HepG2 (cell line): ENCODE measurements around the gene WNT10A. TPM values are rescaled to one million over a fixed set of nuclear protein-coding genes. Genes with fewer than 3 reads are reported as not detected.

ENCODE experiments used
- ATAC-seq: fragments of 200-7000 bp; cut with Tn5 transposase; 3 replicates; pipeline ENCODE4 v1.9.1; 2020; ENCODE audit warnings: mild to moderate bottlenecking, moderate library complexity
- BruUV-seq: library from RNA; stranded (reverse); fragments of 400-500 nt; replicated peaks from 2 replicates; lab custom pipeline; 2021; lab: Mats Ljungman, UMichigan
- CTCF ChIA-PET: fragments of 300-600 bp; formaldehyde crosslinking; extraction: SDS; loops from one replicate; lab custom pipeline; 2021; ENCODE audit warnings: low total read pairs, inconsistent platforms, low intra/inter-chr PET ratio; lab: Yijun Ruan, JAX
- POLR2A ChIA-PET: fragments of 350-600 bp; sonication (Branson Sonifier 250); formaldehyde crosslinking; loops from one replicate; lab custom pipeline; 2020; ENCODE audit warnings: antibody characterized with exemption, inconsistent platforms; lab: Yijun Ruan, JAX
- DNase-seq: peaks from one replicate; pipeline ENCODE4 v3.0.0-alpha.2; 2015; ENCODE audit warnings: low spot score
- FAIRE-seq: peaks from 3 replicates; lab custom pipeline; 2011; peaks lifted over from hg19 to GRCh38; lab: Jason Lieb, UNC
- H2AFZ ChIP-seq: one replicate; pipeline ENCODE4 v1.6.1; 2011; ENCODE audit warnings: low read length, inconsistent platforms
- H3K27ac ChIP-seq: fragments of 300-600 bp; 3 replicates; pipeline ENCODE4 v1.8.0; 2011; ENCODE audit warnings: mixed run types, mild to moderate bottlenecking, mixed read lengths, low read length, inconsistent platforms; ENCODE audit not compliant: insufficient read depth; ENCODE audit errors: extremely low read length
- H3K27me3 ChIP-seq, 2 experiments: fragments of 200-600 bp in 1 of 2; 2 replicates in 1 of 2; 3 replicates in 1 of 2; pipeline versions ENCODE4 v1.6.0 to v1.8.0; 2011; ENCODE audit warnings: low read length in 2 of 2, mild to moderate bottlenecking in 2 of 2, moderate library complexity in 2 of 2, inconsistent platforms in 1 of 2; ENCODE audit not compliant: insufficient read depth in 2 of 2, control insufficient read depth in 1 of 2
- H3K36me3 ChIP-seq, 2 experiments: fragments of 200-600 bp in 1 of 2; replicated peaks in 1 of 2; 2 replicates in 1 of 2; 3 replicates in 1 of 2; pipeline versions ENCODE4 v1.5.1 to v1.8.0; 2011; ENCODE audit warnings: low read length in 2 of 2, inconsistent platforms in 1 of 2; ENCODE audit not compliant: insufficient read depth in 2 of 2, control insufficient read depth in 1 of 2
- H3K4me1 ChIP-seq: 2 replicates; pipeline ENCODE4 v1.5.1; 2012; ENCODE audit warnings: low read length, inconsistent platforms; ENCODE audit not compliant: insufficient read depth
- H3K4me2 ChIP-seq: 2 replicates; pipeline ENCODE4 v1.6.0; 2011; ENCODE audit warnings: low read depth, low read length, inconsistent platforms
- H3K4me3 ChIP-seq, 3 experiments: fragments of 200-600 bp in 1 of 3; sonication (generic), shearing (Covaris generic) in 1 of 3; replicated peaks in 1 of 3; 2 replicates each; pipeline ENCODE4 v1.5.1; 2011 to 2016; ENCODE audit warnings: low read length in 3 of 3, inconsistent platforms in 2 of 3, low read depth in 2 of 3, mild to moderate bottlenecking in 2 of 3, control low read depth in 1 of 3, mixed read lengths in 1 of 3; ENCODE audit not compliant: insufficient read depth in 1 of 3
- H3K79me2 ChIP-seq: one replicate; pipeline ENCODE4 v1.6.1; 2011; ENCODE audit warnings: low read length, inconsistent platforms; ENCODE audit not compliant: insufficient read depth
- H3K9ac ChIP-seq: 2 replicates; pipeline ENCODE4 v1.6.0; 2011; ENCODE audit warnings: mild to moderate bottlenecking, low read depth, low read length, inconsistent platforms; ENCODE audit not compliant: insufficient read depth
- H3K9me3 ChIP-seq: 2 replicates; pipeline ENCODE4 v1.5.1; 2012; ENCODE audit warnings: mild to moderate bottlenecking, low read length
- H4K20me1 ChIP-seq: 2 replicates; pipeline ENCODE4 v1.6.0; 2011; ENCODE audit warnings: inconsistent platforms, mild to moderate bottlenecking, low read length, moderate library complexity; ENCODE audit not compliant: insufficient read depth
- ASH2L ChIP-seq: fragments of 300-600, 200-600 bp; sonication (generic); IDR thresholded peaks from 2 replicates; pipeline ENCODE4 v1.7.0; 2017; ENCODE audit warnings: low read depth, mild to moderate bottlenecking, moderate library complexity, mixed read lengths, low read length; ENCODE audit not compliant: insufficient read length
- DR1 ChIP-seq: sonication (generic); formaldehyde crosslinking; IDR thresholded peaks from 2 replicates; pipeline ENCODE4 v1.8.0; 2021; ENCODE audit warnings: mild to moderate bottlenecking, missing genetic modification reagents, inconsistent platforms
- ETS1 ChIP-seq: sonication (generic); formaldehyde crosslinking; IDR thresholded peaks from 2 replicates; pipeline ENCODE4 v1.4.0; 2020; ENCODE audit warnings: missing genetic modification reagents
- FOXO1 ChIP-seq: sonication (generic); formaldehyde crosslinking; IDR thresholded peaks from 2 replicates; pipeline ENCODE4 v1.4.0; 2020; ENCODE audit warnings: missing genetic modification reagents
- HES4 ChIP-seq: sonication (generic); formaldehyde crosslinking; IDR thresholded peaks from 2 replicates; pipeline ENCODE4 v1.9.0; 2021; ENCODE audit warnings: mild to moderate bottlenecking, missing genetic modification reagents, borderline replicate concordance
- HNRNPH1 ChIP-seq: fragments of 200-400 bp; formaldehyde crosslinking; optimal IDR thresholded peaks from 2 replicates; pipeline ENCODE3; 2017; ENCODE audit warnings: mild to moderate bottlenecking, low read depth, low read length
- JARID2 ChIP-seq: sonication (generic); formaldehyde crosslinking; IDR thresholded peaks from 2 replicates; pipeline ENCODE4 v1.8.1; 2023; ENCODE audit warnings: missing genetic modification reagents, inconsistent platforms; ENCODE audit not compliant: insufficient replicate concordance
- MAFG ChIP-seq: sonication (generic); formaldehyde crosslinking; IDR thresholded peaks from 2 replicates; pipeline ENCODE4 v1.5.1; 2020; ENCODE audit warnings: mild to moderate bottlenecking, missing genetic modification reagents
- POLR2A ChIP-seq, 2 experiments: IDR thresholded peaks; 2 replicates each; pipeline ENCODE4 v1.6.1; 2011; ENCODE audit warnings: low read depth in 2 of 2, low read length in 2 of 2, mild to moderate bottlenecking in 1 of 2, moderate library complexity in 1 of 2; ENCODE audit not compliant: insufficient read depth in 1 of 2
- RBM22 ChIP-seq: fragments of 200-400 bp; formaldehyde crosslinking; optimal IDR thresholded peaks from 2 replicates; pipeline ENCODE3; 2017; ENCODE audit warnings: mild to moderate bottlenecking, low read length, moderate library complexity
- SKI ChIP-seq: fragments of 450-650 bp; IDR thresholded peaks from one replicate; pipeline ENCODE4 v1.6.1; 2018; ENCODE audit warnings: mild to moderate bottlenecking; ENCODE audit not compliant: partially characterized antibody
- TEAD2 ChIP-seq: sonication (generic); formaldehyde crosslinking; IDR thresholded peaks from 2 replicates; pipeline ENCODE4 v1.9.0; 2021; ENCODE audit warnings: missing genetic modification reagents
- ZNF280B ChIP-seq: sonication (generic); formaldehyde crosslinking; IDR thresholded peaks from 2 replicates; pipeline ENCODE4 v1.5.0; 2020; ENCODE audit warnings: missing genetic modification reagents, mild to moderate bottlenecking, borderline replicate concordance
- ZNF431 ChIP-seq: sonication (generic); formaldehyde crosslinking; IDR thresholded peaks from 2 replicates; pipeline ENCODE4 v1.9.0; 2022; ENCODE audit warnings: missing genetic modification reagents, low read depth, mild to moderate bottlenecking, borderline replicate concordance
- ZNF883 ChIP-seq: sonication (generic); formaldehyde crosslinking; IDR thresholded peaks from 2 replicates; pipeline ENCODE4 v1.5.1; 2020; ENCODE audit warnings: mild to moderate bottlenecking, missing genetic modification reagents; ENCODE audit errors: not compliant biosample characterization
- ZSCAN12 ChIP-seq: sonication (generic); formaldehyde crosslinking; IDR thresholded peaks from 2 replicates; pipeline ENCODE4 v1.9.0; 2021; ENCODE audit warnings: mild to moderate bottlenecking, missing genetic modification reagents
- WGBS: methylation state at CpG from one replicate; pipeline ENCODE4 v1.1.6; 2017; ENCODE audit warnings: low lambda C conversion rate; 5-methylcytosine and 5-hydroxymethylcytosine counted together
- in situ Hi-C: cut with HindIII; loops from 2 replicates; pipeline ENCODE4 v1.10.0; 2017; ENCODE audit warnings: low pct_unique_long_range_greater_than_20kb; ENCODE audit not compliant: extremely low pct_ligation_motif_present
- intact Hi-C: fragments of 100-400 bp; cut with micrococcal nuclease; formaldehyde crosslinking; loops from one replicate; pipeline ENCODE4 v1.10.0; 2022; ENCODE audit not compliant: unreplicated experiment
- polyA plus RNA-seq, 8 experiments: library from polyadenylated mRNA; depleted of rRNA in 3 of 8; stranded (reverse) in 7 of 8; unstranded in 1 of 8; fragments of >200 nt; fragmentation: Illumina TruSeq in 4 of 8; extraction: Trizol in 4 of 8; gene quantifications; 2 replicates each; pipeline versions ENCODE4 v1.2.1 to v1.2.3, GENCODE V29; 2011 to 2016; ENCODE audit warnings: low read depth in 4 of 8, missing spikeins in 1 of 8, mixed read lengths in 1 of 8; ENCODE audit not compliant: insufficient read depth in 1 of 8
- total RNA-seq, 5 experiments: library from RNA; depleted of rRNA; stranded (reverse); fragments of >200 nt; fragmentation: Illumina TruSeq; extraction: Trizol; gene quantifications; 2 replicates each; pipeline ENCODE4 v1.2.3, GENCODE V29; 2016; ENCODE audit warnings: low read depth in 1 of 5

Gene WNT10A
- total and polyA plus RNA-seq, 2 of the 13 experiments (the other 11 are each of a cell fraction or from before 2014, with no cell fraction given) = 0.03 TPM; not detected in 1

GRCh38 chr2:218885981-218886947, 5.6 kb downstream of the WNT10A start:
- in situ Hi-C loops = no loop called here
- no peaks in the 10 kb centered on the region for H3K79me2 ChIP-seq
- peaks cover 25 to 84% of the 10 kb centered on the region in 2 experiments for H3K27me3 ChIP-seq
- POLR2A ChIA-PET = no interaction called here
- no peaks in the 10 kb centered on the region for H3K36me3 ChIP-seq
- no TSS peak for BruUV-seq
- no peak overlapping the region for H2AFZ ChIP-seq
- H3K9me3 ChIP-seq = no peaks in the 10 kb centered on the region
- no peak for ATAC-seq
- no peak overlapping the region for H3K9ac ChIP-seq
- no peak overlapping the region for H3K4me3 ChIP-seq
- TF ChIP-seq POLR2A (IDR thresholded peaks at IDR 0.05; ENCODE audit: insufficient read depth in 1 of 2, low read depth in 2 of 2, low read length in 2 of 2) (no peak), JARID2 (CRISPR knock-in tag) (no peak), FOXO1 (no peak), ZNF431 (CRISPR knock-in tag) (no peak), SKI (no peak)
- no peak overlapping the region for H3K4me2 ChIP-seq
- 20% methylated on average over 12 of the region's 12 CpGs for WGBS
- no peak for FAIRE-seq
- H3K27ac ChIP-seq = no peak overlapping the region
- CTCF ChIA-PET = no interaction called here
- intact Hi-C loops = no loop called here
- no peak for DNase-seq
- peaks cover 5% of the 10 kb centered on the region for H3K4me1 ChIP-seq
- H4K20me1 ChIP-seq = peaks cover 4% of the 10 kb centered on the region; the same call in 1 of the 2 replicates

GRCh38 chr2:218887079-218887478, 6.4 kb downstream of the WNT10A start:
- H2AFZ ChIP-seq = no peak overlapping the region
- ATAC-seq (no peak), DNase-seq (no peak), FAIRE-seq (no peak)
- H3K27me3 ChIP-seq = peaks cover 23 to 84% of the 10 kb centered on the region in 2 experiments
- H3K4me3 ChIP-seq = no peak overlapping the region
- H4K20me1 ChIP-seq = peaks cover 4% of the 10 kb centered on the region; the same call in 1 of the 2 replicates
- intact Hi-C loops (no loop called here), in situ Hi-C loops (no loop called here)
- no peak overlapping the region for H3K4me2 ChIP-seq
- H3K9ac ChIP-seq = no peak overlapping the region
- no peaks in the 10 kb centered on the region for H3K79me2 ChIP-seq
- no peaks in the 10 kb centered on the region for H3K9me3 ChIP-seq
- ChIA-PET POLR2A (no interaction called here), CTCF (no interaction called here)
- 13% methylated on average over 3 of the region's 3 CpGs for WGBS
- no peaks in the 10 kb centered on the region for H3K36me3 ChIP-seq
- no TSS peak for BruUV-seq
- H3K27ac ChIP-seq = no peak overlapping the region
- peaks cover 6% of the 10 kb centered on the region for H3K4me1 ChIP-seq
- TF ChIP-seq RBM22 = no peak
- TF ChIP-seq ETS1 (CRISPR knock-in tag) = no peak
- no peak for TF ChIP-seq ZSCAN12 (CRISPR knock-in tag)
- TF ChIP-seq MAFG (CRISPR knock-in tag) = no peak
- no peak for TF ChIP-seq HES4
- no peak for TF ChIP-seq ZNF280B (CRISPR knock-in tag)
- no peak for TF ChIP-seq DR1
- no peak for TF ChIP-seq HNRNPH1
- no peak for TF ChIP-seq TEAD2 (CRISPR knock-in tag)
- TF ChIP-seq ASH2L = no peak
- TF ChIP-seq ZNF883 (CRISPR knock-in tag) = no peak
